HG03565 (cell line): ENCODE measurements around the gene EFHB.
"Not testable (repeated sequence)": the region's sequence is repeated elsewhere in the genome, so short reads cannot be mapped to it uniquely, and the experiment has no call there.

Source experiments
- ATAC-seq: cut with Tn5 transposase; IDR thresholded peaks from one replicate; pipeline ENCODE4 v1.9.1; 2021; ENCODE audit warnings: mild to moderate bottlenecking, moderate library complexity; ENCODE audit not compliant: unreplicated experiment

The EFHB gene

GRCh38 chr3:19855318-19855717 is 78.7 kb downstream of the EFHB start:
- not testable (repeated sequence) for ATAC-seq

GRCh38 chr3:19846609-19847008 is 87.4 kb downstream of the EFHB start:
- ATAC-seq: not testable (repeated sequence)
